HCEC 1CT (cell line): Measurements from ENCODE around the gene SP110.

Source experiments
- DNase-seq: peaks from one replicate; pipeline ENCODE4 v3.0.0-alpha.2; 2017

Gene SP110

GRCh38 chr2:230222829-230223228 lies 3.0 kb upstream of the SP110 start:
- DNase-seq, result peak; percentile 20

- DNase-seq, result no peak
Measured at GRCh38 chr2:230221493-230221892, 1.7 kb upstream of the SP110 start.

- DNase-seq, result no peak
Measured at GRCh38 chr2:230220347-230220969, 674 bp upstream of the SP110 start.

GRCh38 chr2:230218421-230218820 lies 1.4 kb downstream of the SP110 start:
- no peak for DNase-seq

GRCh38 chr2:230217424-230217823 lies 2.4 kb downstream of the SP110 start:
- no peak for DNase-seq

GRCh38 chr2:230216489-230216888 lies 3.3 kb downstream of the SP110 start:
- no peak for DNase-seq

- no peak for DNase-seq
Measured at GRCh38 chr2:230209422-230210051, 10.2 kb downstream of the SP110 start.

- DNase-seq, result no peak
Measured at GRCh38 chr2:230208576-230208975, 11.2 kb downstream of the SP110 start.

- DNase-seq, result no peak
Measured at GRCh38 chr2:230205721-230206120, 14.1 kb downstream of the SP110 start.

GRCh38 chr2:230205034-230205433 lies 14.8 kb downstream of the SP110 start:
- no peak for DNase-seq

GRCh38 chr2:230203110-230203676 lies 16.6 kb downstream of the SP110 start:
- DNase-seq, result no peak

GRCh38 chr2:230202430-230203109 lies 17.2 kb downstream of the SP110 start:
- no peak for DNase-seq

- DNase-seq, result no peak
Measured at GRCh38 chr2:230184727-230185578, 34.8 kb downstream of the SP110 start.

- no peak for DNase-seq
Measured at GRCh38 chr2:230181195-230181594, 38.6 kb downstream of the SP110 start.

- DNase-seq, result no peak
Measured at GRCh38 chr2:230179907-230180306, 39.9 kb downstream of the SP110 start.

GRCh38 chr2:230178546-230179485 lies 41.0 kb downstream of the SP110 start:
- DNase-seq, result no peak

GRCh38 chr2:230176996-230177395 lies 42.8 kb downstream of the SP110 start:
- no peak for DNase-seq

GRCh38 chr2:230174466-230174865 lies 45.3 kb downstream of the SP110 start:
- DNase-seq, result no peak

GRCh38 chr2:230172852-230173251 lies 46.9 kb downstream of the SP110 start:
- DNase-seq, result no peak

- no peak for DNase-seq
Measured at GRCh38 chr2:230172156-230172555, 47.6 kb downstream of the SP110 start.

- DNase-seq, result no peak
Measured at GRCh38 chr2:230170532-230170931, 49.3 kb downstream of the SP110 start.
